Measurements from ENCODE around the gene AFF4. TPM values are rescaled to one million over a fixed set of nuclear protein-coding genes. Genes with fewer than 3 reads are reported as not detected.

AFF4 gene
- total RNA-seq, 2 donors from 2014 or later = 95.2 to 142 TPM

GRCh38 chr5:132928062-132928407 lies 35.4 kb downstream of the AFF4 start:
- TF ChIP-seq, protein P1, sequence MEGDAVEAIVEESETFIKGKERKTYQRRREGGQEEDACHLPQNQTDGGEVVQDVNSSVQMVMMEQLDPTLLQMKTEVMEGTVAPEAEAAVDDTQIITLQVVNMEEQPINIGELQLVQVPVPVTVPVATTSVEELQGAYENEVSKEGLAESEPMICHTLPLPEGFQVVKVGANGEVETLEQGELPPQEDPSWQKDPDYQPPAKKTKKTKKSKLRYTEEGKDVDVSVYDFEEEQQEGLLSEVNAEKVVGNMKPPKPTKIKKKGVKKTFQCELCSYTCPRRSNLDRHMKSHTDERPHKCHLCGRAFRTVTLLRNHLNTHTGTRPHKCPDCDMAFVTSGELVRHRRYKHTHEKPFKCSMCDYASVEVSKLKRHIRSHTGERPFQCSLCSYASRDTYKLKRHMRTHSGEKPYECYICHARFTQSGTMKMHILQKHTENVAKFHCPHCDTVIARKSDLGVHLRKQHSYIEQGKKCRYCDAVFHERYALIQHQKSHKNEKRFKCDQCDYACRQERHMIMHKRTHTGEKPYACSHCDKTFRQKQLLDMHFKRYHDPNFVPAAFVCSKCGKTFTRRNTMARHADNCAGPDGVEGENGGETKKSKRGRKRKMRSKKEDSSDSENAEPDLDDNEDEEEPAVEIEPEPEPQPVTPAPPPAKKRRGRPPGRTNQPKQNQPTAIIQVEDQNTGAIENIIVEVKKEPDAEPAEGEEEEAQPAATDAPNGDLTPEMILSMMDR (IDR thresholded peaks at IDR 0.05) = no peak
- Histone ChIP-seq H3K27me3 (replicated peaks; ENCODE audit: insufficient read depth) (no peaks in the 10 kb centered on the region), H3K36me3 (peaks cover 27% of the 10 kb centered on the region), H3K9me3 (no peaks in the 10 kb centered on the region), H3K4me1 (ENCODE audit: control insufficient read depth in 1 of 2, low read depth in 2 of 2) (peaks cover 5 to 13% of the 10 kb centered on the region in 2 donors), H3K27ac (no peak overlapping the region), H3K4me3 (no peak overlapping the region)
- ATAC-seq (ENCODE audit: insufficient number of reproducible peaks, low FRiP score, low read depth) (no peak), DNase-seq (ENCODE audit: low spot score) (no peak)

DNA sequence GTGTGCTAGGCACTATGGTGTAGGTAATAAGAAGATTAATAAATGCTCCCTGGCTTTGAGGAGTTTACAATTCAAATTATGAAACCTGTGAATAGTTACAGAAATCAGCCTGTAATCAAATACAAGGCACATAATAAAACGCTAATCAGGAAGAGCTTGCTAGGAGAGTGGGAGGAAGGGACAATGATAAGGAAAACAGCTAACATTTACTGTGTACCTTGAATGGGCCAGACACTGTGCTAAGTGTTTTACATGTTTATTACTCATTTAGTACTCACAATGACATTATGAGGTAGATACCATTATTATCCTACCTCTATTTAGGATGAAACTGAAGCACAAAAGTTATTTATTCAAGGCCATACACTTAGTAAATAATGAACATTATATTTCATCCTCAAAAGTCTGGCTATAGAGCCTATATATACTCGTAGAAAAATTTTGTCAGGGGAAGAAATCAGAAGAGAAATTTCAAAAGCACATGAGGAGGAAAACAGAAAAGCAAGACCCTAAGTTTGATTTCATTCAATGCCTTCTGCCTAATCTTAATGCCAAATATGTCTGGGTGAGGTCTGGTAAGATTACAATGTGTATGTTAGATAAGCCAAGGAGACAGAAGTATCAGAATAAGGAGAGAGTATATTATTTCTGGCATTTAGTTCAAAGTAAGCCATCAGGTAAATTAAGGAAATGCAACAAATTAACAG lies 35.9 kb downstream of the AFF4 start:
- ATAC-seq (ENCODE audit: insufficient number of reproducible peaks, low FRiP score, low read depth) (no peak), DNase-seq (ENCODE audit: low spot score) (no peak)
- TF ChIP-seq, protein P1 (IDR thresholded peaks at IDR 0.05) = no peak
- H3K4me3 ChIP-seq = no peak overlapping the region
- H3K27ac ChIP-seq = no peak overlapping the region
- H3K9me3 ChIP-seq = no peaks in the 10 kb centered on the region
- no peaks in the 10 kb centered on the region for H3K27me3 ChIP-seq (replicated peaks; ENCODE audit: insufficient read depth)
- H3K4me1 ChIP-seq (ENCODE audit: control insufficient read depth in 1 of 2, low read depth in 2 of 2) = peaks cover 5 to 13% of the 10 kb centered on the region in 2 donors
- peaks cover 28% of the 10 kb centered on the region for H3K36me3 ChIP-seq

GRCh38 chr5:132926437-132926836 lies 37.0 kb downstream of the AFF4 start:
- Histone ChIP-seq H3K4me1 (ENCODE audit: control insufficient read depth in 1 of 2, low read depth in 2 of 2) (peaks cover 5 to 13% of the 10 kb centered on the region in 2 donors), H3K27ac (no peak overlapping the region), H3K4me3 (no peak overlapping the region), H3K27me3 (replicated peaks; ENCODE audit: insufficient read depth) (no peaks in the 10 kb centered on the region), H3K36me3 (peaks cover 26% of the 10 kb centered on the region), H3K9me3 (no peaks in the 10 kb centered on the region)
- ATAC-seq (ENCODE audit: insufficient number of reproducible peaks, low FRiP score, low read depth) = no peak
- TF ChIP-seq, protein P1 (IDR thresholded peaks at IDR 0.05) = no peak
- no peak for DNase-seq (ENCODE audit: low spot score)

DNA sequence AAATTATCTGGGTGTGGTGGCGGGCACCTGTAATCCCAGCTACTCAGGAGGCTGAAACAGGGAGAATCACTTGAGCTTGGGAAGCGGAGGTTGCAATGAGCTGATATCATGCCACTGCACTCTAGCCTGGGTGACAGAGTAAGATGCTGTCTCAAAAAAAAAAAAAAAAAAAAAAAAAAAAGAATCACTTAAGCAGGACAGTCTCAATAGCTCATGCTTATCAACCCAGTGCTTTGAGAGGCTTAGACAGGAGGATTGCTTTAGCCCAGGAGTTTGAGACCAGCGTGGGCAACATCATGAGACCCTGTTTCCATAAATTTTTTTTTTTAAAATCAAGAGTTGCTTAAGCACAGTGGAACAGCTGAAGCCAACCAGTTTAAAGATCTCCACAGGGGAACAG lies 47.3 kb downstream of the AFF4 start:
- TF ChIP-seq, protein P1 (IDR thresholded peaks at IDR 0.05) = no peak
- no peak overlapping the region for H3K4me3 ChIP-seq
- no peaks in the 10 kb centered on the region for H3K9me3 ChIP-seq
- no peaks in the 10 kb centered on the region for H3K4me1 ChIP-seq (ENCODE audit: control insufficient read depth in 1 of 2, low read depth in 2 of 2)
- H3K27me3 ChIP-seq (replicated peaks; ENCODE audit: insufficient read depth) = no peaks in the 10 kb centered on the region
- ATAC-seq (ENCODE audit: insufficient number of reproducible peaks, low FRiP score, low read depth) (no peak), DNase-seq (ENCODE audit: low spot score) (no peak)
- H3K27ac ChIP-seq = no peak overlapping the region
- H3K36me3 ChIP-seq = peaks cover 19% of the 10 kb centered on the region

DNA sequence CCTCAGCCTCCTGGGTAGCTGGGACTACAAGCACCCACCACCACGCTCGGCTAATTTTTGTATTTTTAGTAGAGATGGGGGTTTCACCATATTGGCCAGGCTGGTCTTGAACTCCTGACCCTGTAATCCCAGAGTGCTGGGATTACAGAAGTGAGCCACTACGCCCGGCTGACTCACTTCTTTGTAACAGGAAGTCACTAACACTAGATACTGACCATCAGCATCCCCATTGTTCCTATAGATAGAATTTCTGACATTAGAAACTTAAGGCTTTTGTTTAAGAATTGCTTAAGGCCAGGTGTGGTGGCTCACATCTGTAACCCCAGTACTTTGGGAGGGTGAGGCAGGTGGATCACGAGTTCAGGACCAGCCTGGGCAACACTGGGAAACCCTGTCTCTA lies 47.8 kb downstream of the AFF4 start:
- Histone ChIP-seq H3K36me3 (peaks cover 19% of the 10 kb centered on the region), H3K27ac (no peak overlapping the region), H3K4me1 (ENCODE audit: control insufficient read depth in 1 of 2, low read depth in 2 of 2) (no peaks in the 10 kb centered on the region), H3K9me3 (no peaks in the 10 kb centered on the region), H3K4me3 (no peak overlapping the region), H3K27me3 (replicated peaks; ENCODE audit: insufficient read depth) (no peaks in the 10 kb centered on the region)
- ATAC-seq (ENCODE audit: insufficient number of reproducible peaks, low FRiP score, low read depth) = no peak
- TF ChIP-seq, protein P1 (IDR thresholded peaks at IDR 0.05) = no peak
- no peak for DNase-seq (ENCODE audit: low spot score)
